ENCODE results near the gene GASK1A. TPM values are rescaled to one million over a fixed set of nuclear protein-coding genes. Genes with fewer than 3 reads are reported as not detected.
A peak's percentile ranks its signal among the peaks of the same experiment; 100 is the strongest.

Gene GASK1A
- total RNA-seq, 1 experiment from 2014 or later = 1.9 TPM

GRCh38 chr3:43071313-43071893, 92.3 kb downstream of the GASK1A start:
- DNase-seq (peak; percentile 49), ATAC-seq (no peak)
- Histone ChIP-seq H4K20me1 (ENCODE audit: low read length) (no peaks in the 10 kb centered on the region), H3K27ac (ENCODE audit: low read length) (no peak overlapping the region), H3K9me2 (replicated peaks; ENCODE audit: low read length) (no peaks in the 10 kb centered on the region), H3K9me3 (ENCODE audit: low read length) (no peaks in the 10 kb centered on the region), H3K4me2 (ENCODE audit: low read length) (no peak overlapping the region), H3K36me3 (ENCODE audit: low read depth, low read length) (no peaks in the 10 kb centered on the region), H3K27me3 (ENCODE audit: low read length) (no peaks in the 10 kb centered on the region), H2AFZ (ENCODE audit: low read length) (no peak overlapping the region), H3K4me3 (ENCODE audit: low read length) (no peak overlapping the region), H3K4me1 (ENCODE audit: insufficient read depth, low read length) (no peaks in the 10 kb centered on the region), H3K9ac (ENCODE audit: low read length) (no peak overlapping the region), H3K79me2 (ENCODE audit: low read length) (no peaks in the 10 kb centered on the region), H3F3A (ENCODE audit: low read length, unreplicated experiment) (no peaks in the 10 kb centered on the region)
- no TSS peak for BruUV-seq (replicated peaks)
- POLR2A ChIA-PET (ENCODE audit: unreplicated experiment) = no interaction called here
- TF ChIP-seq EZH2 (IDR thresholded peaks at IDR 0.05; ENCODE audit: low read length, unreplicated experiment) = no peak
- peak; percentile 89 for TF ChIP-seq CTCF (conservative IDR thresholded peaks at IDR 0.05; ENCODE audit: low read depth, low read length)
- CTCF ChIA-PET = interaction anchor here (0.6 kb wide), 1 partner anchor 104 kb away, joined by 3 read pairs; no protein-coding TSS in a partner anchor
- intact Hi-C loops (cut with micrococcal nuclease) = no loop called here

GRCh38 chr3:43072361-43072760, 93.2 kb downstream of the GASK1A start:
- TF ChIP-seq EZH2 (IDR thresholded peaks at IDR 0.05; ENCODE audit: low read length, unreplicated experiment) (no peak), CTCF (conservative IDR thresholded peaks at IDR 0.05; ENCODE audit: low read depth, low read length) (no peak), EZH2phosphoT487 (IDR thresholded peaks at IDR 0.05; ENCODE audit: borderline replicate concordance, low read length) (no peak)
- intact Hi-C loops (cut with micrococcal nuclease) = no loop called here
- no peak overlapping the region for H3K27ac ChIP-seq (ENCODE audit: low read length)
- POLR2A ChIA-PET (ENCODE audit: unreplicated experiment) = no interaction called here
- no peak overlapping the region for H2AFZ ChIP-seq (ENCODE audit: low read length)
- no peaks in the 10 kb centered on the region for H3K79me2 ChIP-seq (ENCODE audit: low read length)
- H4K20me1 ChIP-seq (ENCODE audit: low read length) = no peaks in the 10 kb centered on the region
- H3K4me1 ChIP-seq (ENCODE audit: insufficient read depth, low read length) = no peaks in the 10 kb centered on the region
- H3K9me3 ChIP-seq (ENCODE audit: low read length) = no peaks in the 10 kb centered on the region
- ATAC-seq (no peak), DNase-seq (no peak)
- CTCF ChIA-PET = no interaction called here
- H3K9ac ChIP-seq (ENCODE audit: low read length) = no peak overlapping the region
- H3K4me2 ChIP-seq (ENCODE audit: low read length) = no peak overlapping the region
- no peaks in the 10 kb centered on the region for H3F3A ChIP-seq (ENCODE audit: low read length, unreplicated experiment)
- no peaks in the 10 kb centered on the region for H3K36me3 ChIP-seq (ENCODE audit: low read depth, low read length)
- H3K27me3 ChIP-seq (ENCODE audit: low read length) = no peaks in the 10 kb centered on the region
- H3K4me3 ChIP-seq (ENCODE audit: low read length) = no peak overlapping the region
- H3K9me2 ChIP-seq (replicated peaks; ENCODE audit: low read length) = no peaks in the 10 kb centered on the region
- BruUV-seq (replicated peaks) = no TSS peak

GRCh38 chr3:43073116-43073835, 94.2 kb downstream of the GASK1A start:
- no peak overlapping the region for H3K4me3 ChIP-seq (ENCODE audit: low read length)
- no peak overlapping the region for H3K27ac ChIP-seq (ENCODE audit: low read length)
- intact Hi-C loops (cut with micrococcal nuclease) = no loop called here
- H3K9me2 ChIP-seq (replicated peaks; ENCODE audit: low read length) = no peaks in the 10 kb centered on the region
- BruUV-seq (replicated peaks) = no TSS peak
- no peaks in the 10 kb centered on the region for H3K79me2 ChIP-seq (ENCODE audit: low read length)
- no peaks in the 10 kb centered on the region for H3K4me1 ChIP-seq (ENCODE audit: insufficient read depth, low read length)
- no peak overlapping the region for H3K9ac ChIP-seq (ENCODE audit: low read length)
- no peaks in the 10 kb centered on the region for H3K9me3 ChIP-seq (ENCODE audit: low read length)
- ATAC-seq (no peak), DNase-seq (no peak)
- 0 out of 2 replicates have a peak, but pooled peaks cover under 1% of the 10 kb centered on the region for H3K36me3 ChIP-seq (ENCODE audit: low read depth, low read length)
- POLR2A ChIA-PET (ENCODE audit: unreplicated experiment) = no interaction called here
- H3F3A ChIP-seq (ENCODE audit: low read length, unreplicated experiment) = no peaks in the 10 kb centered on the region
- H3K27me3 ChIP-seq (ENCODE audit: low read length) = no peaks in the 10 kb centered on the region
- no peaks in the 10 kb centered on the region for H4K20me1 ChIP-seq (ENCODE audit: low read length)
- CTCF ChIA-PET = no interaction called here
- no peak overlapping the region for H3K4me2 ChIP-seq (ENCODE audit: low read length)
- TF ChIP-seq EZH2phosphoT487 (IDR thresholded peaks at IDR 0.05; ENCODE audit: borderline replicate concordance, low read length) (no peak), CTCF (conservative IDR thresholded peaks at IDR 0.05; ENCODE audit: low read depth, low read length) (no peak), EZH2 (IDR thresholded peaks at IDR 0.05; ENCODE audit: low read length, unreplicated experiment) (no peak)
- H2AFZ ChIP-seq (ENCODE audit: low read length) = no peak overlapping the region
